Mononuclear cell (primary cell): ENCODE results near the gene WDR20. TPM values are rescaled to one million over a fixed set of nuclear protein-coding genes. Genes with fewer than 3 reads are reported as not detected.
"Not testable (repeated sequence)": the region's sequence is repeated elsewhere in the genome, so short reads cannot be mapped to it uniquely, and the experiment has no call there.

ENCODE experiments used
- H3K27me3 ChIP-seq: 2 replicates; pipeline ENCODE4 v1.6.0; 2011; ENCODE audit warnings: low read length, control low read depth; ENCODE audit not compliant: insufficient read depth
- H3K4me1 ChIP-seq: 2 replicates; pipeline ENCODE4 v1.5.1; 2011; ENCODE audit warnings: mild to moderate bottlenecking, low read length, control low read depth; ENCODE audit not compliant: insufficient read depth
- H3K4me3 ChIP-seq: 2 replicates; pipeline ENCODE4 v1.5.1; 2011; ENCODE audit warnings: mild to moderate bottlenecking, low read length, moderate library complexity
- H3K9me3 ChIP-seq: 2 replicates; pipeline ENCODE4 v1.5.1; 2011; ENCODE audit warnings: low read depth, mild to moderate bottlenecking, control low read depth, low read length
- total RNA-seq: library from RNA; depleted of rRNA; stranded (reverse); fragments of >200 nt; gene quantifications from one replicate; pipeline ENCODE4 v1.2.3, GENCODE V29; 2012

The WDR20 gene
- total RNA-seq, 1 donor, result 30.0 TPM

DNA sequence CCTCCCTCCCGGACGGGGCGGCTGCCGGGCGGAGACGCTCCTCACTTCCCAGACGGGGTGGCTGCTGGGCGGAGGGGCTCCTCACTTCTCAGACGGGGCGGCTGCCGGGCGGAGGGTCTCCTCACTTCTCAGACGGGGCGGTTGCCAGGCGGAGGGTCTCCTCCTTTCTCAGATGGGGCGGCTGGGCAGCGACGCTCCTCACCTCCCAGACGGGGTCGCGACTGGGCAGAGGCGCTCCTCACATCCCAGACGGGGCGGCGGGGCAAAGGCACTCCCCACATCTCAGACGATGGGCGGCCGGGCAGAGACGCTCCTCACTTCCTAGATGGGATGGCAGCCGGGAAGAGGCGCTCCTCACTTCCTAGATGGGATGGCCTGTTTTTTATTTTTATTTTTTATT is 33.0 kb downstream of the WDR20 start:
- H3K27me3 ChIP-seq, H3K4me1 ChIP-seq, H3K9me3 ChIP-seq, H3K4me3 ChIP-seq: not testable (repeated sequence)

GRCh38 chr14:102177161-102177560 is 37.5 kb downstream of the WDR20 start:
- no peak overlapping the region for H3K4me3 ChIP-seq
- H3K9me3 ChIP-seq, result no peaks in the 10 kb centered on the region
- no peaks in the 10 kb centered on the region for H3K27me3 ChIP-seq
- no peaks in the 10 kb centered on the region for H3K4me1 ChIP-seq

DNA sequence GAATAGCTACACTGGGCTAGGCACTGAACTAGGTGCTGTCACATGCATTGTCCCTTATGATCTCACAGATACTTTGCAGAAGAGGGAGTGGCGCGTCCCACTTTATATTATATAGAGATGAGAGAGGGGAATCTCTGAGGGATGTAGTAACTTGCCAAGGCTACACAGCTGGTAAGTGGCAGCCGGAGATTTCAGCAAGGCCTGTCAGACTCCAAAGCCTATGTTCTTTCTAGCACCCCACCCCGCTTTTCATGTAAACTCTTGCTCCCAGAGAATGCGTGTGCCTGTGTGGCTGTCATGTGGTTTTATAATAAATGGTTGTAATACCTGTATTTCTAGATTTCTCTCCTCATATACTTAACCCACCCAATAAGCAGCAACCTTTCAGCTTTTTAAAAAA is 39.1 kb downstream of the WDR20 start:
- Histone ChIP-seq H3K4me3 (no peak overlapping the region), H3K4me1 (no peaks in the 10 kb centered on the region), H3K27me3 (no peaks in the 10 kb centered on the region), H3K9me3 (no peaks in the 10 kb centered on the region)

DNA sequence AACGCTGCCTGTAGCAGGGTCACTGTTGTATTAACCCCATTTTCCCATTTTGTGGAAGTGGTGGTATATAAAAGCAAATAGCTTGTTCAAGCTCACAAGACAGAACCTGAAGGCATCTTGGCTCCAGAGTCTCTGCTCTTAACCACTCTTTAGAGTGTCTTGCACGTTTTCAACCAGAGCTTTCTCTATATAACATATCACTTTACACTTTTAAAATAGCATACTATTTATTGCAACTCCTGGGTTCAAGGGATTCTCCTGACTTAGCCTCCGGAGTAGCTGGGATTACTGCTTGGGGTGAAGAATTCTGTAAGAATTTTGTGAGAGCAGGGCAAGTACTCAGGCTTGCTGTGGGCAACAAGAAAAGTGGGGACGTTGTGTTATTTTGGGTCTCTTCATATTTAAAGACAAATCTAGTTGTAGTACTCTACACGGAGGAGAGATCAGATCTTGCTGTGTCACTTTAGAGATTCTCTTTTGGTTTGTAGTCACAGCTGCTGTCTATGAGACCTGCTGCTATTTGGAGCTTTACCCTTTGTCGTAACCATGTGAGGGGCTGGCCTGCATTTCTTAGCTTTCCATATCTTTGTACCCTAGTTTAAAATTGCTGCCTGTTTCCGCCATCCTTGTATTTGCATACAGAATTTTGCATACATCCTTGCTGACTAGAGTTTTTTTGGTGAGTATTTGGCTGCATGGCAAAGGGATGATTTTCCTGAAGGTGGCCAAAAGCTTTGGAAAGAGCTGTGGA is 40.7 kb downstream of the WDR20 start:
- no peaks in the 10 kb centered on the region for H3K9me3 ChIP-seq
- H3K27me3 ChIP-seq, result no peaks in the 10 kb centered on the region
- H3K4me1 ChIP-seq, result no peaks in the 10 kb centered on the region
- no peak overlapping the region for H3K4me3 ChIP-seq

- Histone ChIP-seq H3K4me3 (no peak overlapping the region), H3K4me1 (no peaks in the 10 kb centered on the region), H3K9me3 (no peaks in the 10 kb centered on the region), H3K27me3 (no peaks in the 10 kb centered on the region)
Observed at GRCh38 chr14:102181187-102181586, 41.5 kb downstream of the WDR20 start.

GRCh38 chr14:102182190-102182589 is 42.5 kb downstream of the WDR20 start:
- no peaks in the 10 kb centered on the region for H3K27me3 ChIP-seq
- no peak overlapping the region for H3K4me3 ChIP-seq
- no peaks in the 10 kb centered on the region for H3K4me1 ChIP-seq
- no peaks in the 10 kb centered on the region for H3K9me3 ChIP-seq

GRCh38 chr14:102182936-102183619 is 43.4 kb downstream of the WDR20 start:
- H3K27me3 ChIP-seq, result no peaks in the 10 kb centered on the region
- no peaks in the 10 kb centered on the region for H3K9me3 ChIP-seq
- no peaks in the 10 kb centered on the region for H3K4me1 ChIP-seq
- no peak overlapping the region for H3K4me3 ChIP-seq

DNA sequence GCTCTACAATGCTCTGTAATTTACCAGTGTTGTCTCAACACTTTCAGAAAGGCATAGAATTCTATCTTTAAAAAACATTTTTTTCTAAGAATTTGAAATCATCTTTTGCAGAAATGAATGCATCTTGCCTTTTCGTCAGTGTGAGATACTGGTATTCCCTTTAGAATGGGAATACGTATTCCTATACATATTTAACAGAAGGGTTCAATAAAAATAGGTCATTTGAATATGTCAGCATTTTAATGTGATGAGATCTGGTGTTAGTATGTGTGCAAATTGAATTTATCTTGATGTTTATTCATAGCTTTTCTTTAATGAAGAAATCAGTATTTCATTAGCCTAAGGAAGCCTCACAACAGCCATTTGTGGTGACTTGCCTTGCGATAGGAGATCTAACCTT is 44.2 kb downstream of the WDR20 start:
- no peaks in the 10 kb centered on the region for H3K27me3 ChIP-seq
- H3K9me3 ChIP-seq, result no peaks in the 10 kb centered on the region
- H3K4me1 ChIP-seq, result no peaks in the 10 kb centered on the region
- H3K4me3 ChIP-seq, result no peak overlapping the region

DNA sequence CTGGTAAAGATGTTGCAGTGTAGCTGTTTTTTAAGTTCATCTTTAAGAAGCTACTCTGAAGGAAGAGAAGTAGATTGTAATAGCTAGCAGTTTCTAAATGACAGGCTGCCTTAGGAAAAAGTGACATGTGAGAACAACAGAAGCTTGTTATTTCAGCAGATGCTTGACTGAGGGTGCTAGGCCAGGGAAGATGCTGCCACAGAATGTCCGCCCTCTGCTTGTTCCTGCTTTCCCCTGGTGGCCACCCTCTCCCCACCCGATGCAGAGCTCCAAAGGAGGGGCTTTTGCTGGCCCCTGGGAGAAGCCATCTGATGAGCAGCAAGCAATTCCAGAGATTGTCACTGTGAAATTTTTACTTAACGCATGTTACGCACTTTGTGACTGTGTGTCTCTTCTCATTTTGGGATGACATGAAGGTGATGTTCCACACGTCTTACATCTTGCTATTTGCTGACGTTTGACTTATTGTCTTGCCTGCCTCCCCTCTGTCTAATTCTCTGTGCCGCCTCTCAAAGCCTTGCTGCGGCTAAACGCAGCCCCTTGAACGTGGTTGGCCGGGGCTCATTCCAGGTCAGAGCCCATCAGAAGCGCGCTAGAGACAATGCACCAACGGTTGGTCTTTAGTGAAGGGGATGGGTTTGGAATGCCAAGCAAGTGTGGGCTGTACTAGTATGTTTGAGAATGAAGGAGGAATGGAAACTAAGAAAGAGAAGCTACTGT is 44.8 kb downstream of the WDR20 start:
- Histone ChIP-seq H3K27me3 (no peaks in the 10 kb centered on the region), H3K9me3 (no peaks in the 10 kb centered on the region), H3K4me1 (no peaks in the 10 kb centered on the region), H3K4me3 (no peak overlapping the region)

DNA sequence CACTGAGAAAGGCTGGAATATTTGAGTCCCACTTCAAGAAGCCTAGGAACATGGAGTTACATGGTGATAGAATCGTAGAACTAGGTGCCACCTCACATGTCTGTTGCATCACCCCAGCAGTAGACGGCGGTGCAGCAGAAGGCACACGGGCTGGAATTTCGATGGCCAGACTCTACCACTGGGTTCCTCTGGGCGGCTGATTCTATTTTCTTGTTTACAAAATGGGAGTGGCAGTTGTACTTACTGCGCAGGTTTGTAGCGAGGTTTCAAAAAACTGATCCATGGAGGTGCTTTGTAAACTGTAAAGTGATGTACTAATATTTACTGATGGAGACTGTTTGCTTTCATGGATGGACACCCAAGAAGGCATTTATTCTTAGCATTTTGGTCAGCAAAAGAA is 45.7 kb downstream of the WDR20 start:
- no peaks in the 10 kb centered on the region for H3K27me3 ChIP-seq
- H3K4me1 ChIP-seq, result no peaks in the 10 kb centered on the region
- H3K4me3 ChIP-seq, result no peak overlapping the region
- no peaks in the 10 kb centered on the region for H3K9me3 ChIP-seq

GRCh38 chr14:102187044-102187443 is 47.3 kb downstream of the WDR20 start:
- Histone ChIP-seq H3K27me3 (no peaks in the 10 kb centered on the region), H3K4me3 (no peak overlapping the region), H3K9me3 (no peaks in the 10 kb centered on the region), H3K4me1 (no peaks in the 10 kb centered on the region)

DNA sequence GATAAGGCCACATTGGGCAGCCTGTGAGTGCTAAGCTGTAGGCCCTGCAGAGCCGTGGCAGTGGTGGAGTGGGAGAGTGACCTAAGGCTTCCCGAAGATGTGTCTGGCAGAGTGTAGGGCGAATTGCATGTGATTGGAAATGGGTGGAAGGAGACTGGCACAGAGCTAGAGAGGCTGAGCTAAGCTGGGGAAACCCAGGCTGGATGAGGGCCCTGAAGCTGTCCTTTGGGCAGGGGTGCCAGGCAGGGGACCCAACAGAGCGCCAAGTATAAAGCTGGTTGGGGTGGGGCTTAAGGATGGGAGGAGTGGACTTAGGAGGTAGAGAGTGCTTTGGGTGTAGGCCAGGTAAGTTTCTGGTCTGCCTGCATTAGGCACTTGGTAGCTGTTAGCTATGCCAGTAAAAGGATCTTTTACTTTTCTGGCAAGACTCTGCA is 47.9 kb downstream of the WDR20 start:
- no peaks in the 10 kb centered on the region for H3K27me3 ChIP-seq
- H3K9me3 ChIP-seq, result no peaks in the 10 kb centered on the region
- no peaks in the 10 kb centered on the region for H3K4me1 ChIP-seq
- H3K4me3 ChIP-seq, result no peak overlapping the region

- Histone ChIP-seq H3K27me3 (no peaks in the 10 kb centered on the region), H3K4me3 (no peak overlapping the region), H3K9me3 (no peaks in the 10 kb centered on the region), H3K4me1 (no peaks in the 10 kb centered on the region)
Observed at GRCh38 chr14:102188187-102188586, 48.5 kb downstream of the WDR20 start.

DNA sequence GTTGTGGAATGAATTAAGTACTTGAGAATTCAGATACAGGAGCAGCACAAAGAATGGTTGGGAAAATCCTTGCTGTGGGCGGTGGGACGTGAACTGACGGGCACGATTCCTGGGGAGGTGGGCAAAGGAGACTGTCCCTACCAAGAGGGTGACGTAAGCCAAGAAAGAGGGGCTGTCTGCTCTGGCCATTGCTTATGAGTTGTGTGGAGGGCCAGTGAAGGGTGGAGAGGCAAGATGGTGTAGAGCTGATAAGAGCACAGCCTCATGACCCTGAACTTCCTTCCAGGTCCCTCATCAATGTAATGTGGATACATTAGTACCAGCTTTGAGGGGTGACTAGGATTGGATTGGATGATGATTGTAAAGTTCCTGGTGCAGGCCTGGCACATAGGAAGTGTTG is 50.2 kb downstream of the WDR20 start:
- Histone ChIP-seq H3K9me3 (no peaks in the 10 kb centered on the region), H3K4me1 (no peaks in the 10 kb centered on the region), H3K27me3 (no peaks in the 10 kb centered on the region), H3K4me3 (no peak overlapping the region)

GRCh38 chr14:102192840-102193502 is 53.3 kb downstream of the WDR20 start:
- H3K27me3 ChIP-seq, result no peaks in the 10 kb centered on the region
- H3K9me3 ChIP-seq, result no peaks in the 10 kb centered on the region
- H3K4me1 ChIP-seq, result no peaks in the 10 kb centered on the region
- H3K4me3 ChIP-seq, result no peak overlapping the region
